HL-60 (cell line): Measurements from ENCODE around the gene RAB21.

ENCODE experiments used
- GABPA ChIP-seq: IDR thresholded peaks from 2 replicates; pipeline ENCODE4 v1.6.1; 2012; ENCODE audit warnings: low read depth
- POLR2AphosphoS5 ChIP-seq: IDR thresholded peaks from 2 replicates; pipeline ENCODE4 v1.6.1; 2012; ENCODE audit warnings: low read depth
- SPI1 ChIP-seq: IDR thresholded peaks from 2 replicates; pipeline ENCODE4 v1.6.1; 2012; ENCODE audit warnings: low read depth, mild to moderate bottlenecking, borderline replicate concordance
- TF ChIP-seq, protein P1 (sequence below): IDR thresholded peaks from one replicate; pipeline ENCODE4 v1.5.1; 2011; ENCODE audit warnings: low read length, control low read depth, inconsistent platforms; ENCODE audit not compliant: insufficient read depth
- TF ChIP-seq, protein P2 (sequence below): IDR thresholded peaks from 2 replicates; pipeline ENCODE4 v1.6.1; 2012; ENCODE audit warnings: low read depth; ENCODE audit not compliant: insufficient replicate concordance

DNA sequence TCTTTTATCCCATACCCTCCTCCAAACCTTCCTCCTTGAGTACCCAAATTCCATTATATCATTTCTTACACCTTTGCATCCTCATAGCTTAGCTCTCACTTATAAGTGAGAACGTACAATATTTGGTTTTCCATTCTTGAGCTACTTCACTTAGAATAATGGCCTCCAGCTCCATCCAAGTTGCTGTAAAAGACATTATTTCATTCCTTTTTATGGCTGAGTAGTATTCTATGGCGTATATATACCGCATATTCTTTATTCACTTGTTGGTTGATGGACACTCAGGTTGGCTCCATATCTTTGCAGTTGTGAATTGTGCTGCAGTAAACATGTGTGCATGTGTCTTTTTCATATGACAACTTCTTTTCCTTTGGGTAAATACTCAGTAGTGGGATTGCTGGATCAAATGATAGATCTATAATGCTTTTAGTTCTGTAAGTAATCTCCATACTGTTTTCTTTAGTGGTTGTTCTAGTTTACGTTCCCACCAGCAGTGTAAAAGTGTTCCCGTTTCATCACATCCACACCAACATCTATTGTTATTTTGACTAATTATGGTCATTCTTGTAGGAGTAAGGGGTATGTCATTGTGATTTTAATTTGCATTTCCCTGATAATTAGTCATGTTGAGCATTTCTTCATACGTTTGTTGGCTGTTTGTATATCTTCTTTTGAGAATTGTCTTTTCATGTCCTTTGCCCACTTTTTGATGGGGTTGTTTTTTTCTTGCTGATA, 10.1 kb downstream of the RAB21 start:
- TF ChIP-seq, protein P1, sequence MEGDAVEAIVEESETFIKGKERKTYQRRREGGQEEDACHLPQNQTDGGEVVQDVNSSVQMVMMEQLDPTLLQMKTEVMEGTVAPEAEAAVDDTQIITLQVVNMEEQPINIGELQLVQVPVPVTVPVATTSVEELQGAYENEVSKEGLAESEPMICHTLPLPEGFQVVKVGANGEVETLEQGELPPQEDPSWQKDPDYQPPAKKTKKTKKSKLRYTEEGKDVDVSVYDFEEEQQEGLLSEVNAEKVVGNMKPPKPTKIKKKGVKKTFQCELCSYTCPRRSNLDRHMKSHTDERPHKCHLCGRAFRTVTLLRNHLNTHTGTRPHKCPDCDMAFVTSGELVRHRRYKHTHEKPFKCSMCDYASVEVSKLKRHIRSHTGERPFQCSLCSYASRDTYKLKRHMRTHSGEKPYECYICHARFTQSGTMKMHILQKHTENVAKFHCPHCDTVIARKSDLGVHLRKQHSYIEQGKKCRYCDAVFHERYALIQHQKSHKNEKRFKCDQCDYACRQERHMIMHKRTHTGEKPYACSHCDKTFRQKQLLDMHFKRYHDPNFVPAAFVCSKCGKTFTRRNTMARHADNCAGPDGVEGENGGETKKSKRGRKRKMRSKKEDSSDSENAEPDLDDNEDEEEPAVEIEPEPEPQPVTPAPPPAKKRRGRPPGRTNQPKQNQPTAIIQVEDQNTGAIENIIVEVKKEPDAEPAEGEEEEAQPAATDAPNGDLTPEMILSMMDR: no peak
- TF ChIP-seq, protein P2, sequence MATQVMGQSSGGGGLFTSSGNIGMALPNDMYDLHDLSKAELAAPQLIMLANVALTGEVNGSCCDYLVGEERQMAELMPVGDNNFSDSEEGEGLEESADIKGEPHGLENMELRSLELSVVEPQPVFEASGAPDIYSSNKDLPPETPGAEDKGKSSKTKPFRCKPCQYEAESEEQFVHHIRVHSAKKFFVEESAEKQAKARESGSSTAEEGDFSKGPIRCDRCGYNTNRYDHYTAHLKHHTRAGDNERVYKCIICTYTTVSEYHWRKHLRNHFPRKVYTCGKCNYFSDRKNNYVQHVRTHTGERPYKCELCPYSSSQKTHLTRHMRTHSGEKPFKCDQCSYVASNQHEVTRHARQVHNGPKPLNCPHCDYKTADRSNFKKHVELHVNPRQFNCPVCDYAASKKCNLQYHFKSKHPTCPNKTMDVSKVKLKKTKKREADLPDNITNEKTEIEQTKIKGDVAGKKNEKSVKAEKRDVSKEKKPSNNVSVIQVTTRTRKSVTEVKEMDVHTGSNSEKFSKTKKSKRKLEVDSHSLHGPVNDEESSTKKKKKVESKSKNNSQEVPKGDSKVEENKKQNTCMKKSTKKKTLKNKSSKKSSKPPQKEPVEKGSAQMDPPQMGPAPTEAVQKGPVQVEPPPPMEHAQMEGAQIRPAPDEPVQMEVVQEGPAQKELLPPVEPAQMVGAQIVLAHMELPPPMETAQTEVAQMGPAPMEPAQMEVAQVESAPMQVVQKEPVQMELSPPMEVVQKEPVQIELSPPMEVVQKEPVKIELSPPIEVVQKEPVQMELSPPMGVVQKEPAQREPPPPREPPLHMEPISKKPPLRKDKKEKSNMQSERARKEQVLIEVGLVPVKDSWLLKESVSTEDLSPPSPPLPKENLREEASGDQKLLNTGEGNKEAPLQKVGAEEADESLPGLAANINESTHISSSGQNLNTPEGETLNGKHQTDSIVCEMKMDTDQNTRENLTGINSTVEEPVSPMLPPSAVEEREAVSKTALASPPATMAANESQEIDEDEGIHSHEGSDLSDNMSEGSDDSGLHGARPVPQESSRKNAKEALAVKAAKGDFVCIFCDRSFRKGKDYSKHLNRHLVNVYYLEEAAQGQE: no peak
- TF ChIP-seq POLR2AphosphoS5: no peak
- TF ChIP-seq SPI1: no peak
- TF ChIP-seq GABPA: no peak
